Sigmoid colon (tissue), 4 donors: ENCODE results near the gene FRMPD4.

Experiments used
- CTCF ChIP-seq, 4 experiments: fragments of 450-650 bp in 3 of 4; fragments of 200-600 bp in 1 of 4; IDR thresholded peaks; one replicate each; pipeline ENCODE4 v1.5.1; 2016 to 2019; ENCODE audit warnings: antibody characterized with exemption in 4 of 4, mild to moderate bottlenecking in 3 of 4, moderate library complexity in 2 of 4
- EP300 ChIP-seq, 4 donors: sonication (generic); formaldehyde crosslinking; IDR thresholded peaks; one replicate each; pipeline ENCODE4 v1.6.1; 2017; ENCODE audit warnings: antibody characterized with exemption in 4 of 4

GRCh38 chrX:12240491-12240890, 102.2 kb downstream of the FRMPD4 start:
- no peak for TF ChIP-seq EP300 (IDR thresholded peaks at IDR 0.05)
- no peak for TF ChIP-seq CTCF (IDR thresholded peaks at IDR 0.05)
